ENCODE results near the gene KRTAP5-7. TPM values are rescaled to one million over a fixed set of nuclear protein-coding genes. Genes with fewer than 3 reads are reported as not detected.

Gene KRTAP5-7
- total and polyA plus RNA-seq, 2 of the 13 experiments (the other 11 are each of a cell fraction or from before 2014, with no cell fraction given) = 0.54 TPM; not detected in 1

DNA sequence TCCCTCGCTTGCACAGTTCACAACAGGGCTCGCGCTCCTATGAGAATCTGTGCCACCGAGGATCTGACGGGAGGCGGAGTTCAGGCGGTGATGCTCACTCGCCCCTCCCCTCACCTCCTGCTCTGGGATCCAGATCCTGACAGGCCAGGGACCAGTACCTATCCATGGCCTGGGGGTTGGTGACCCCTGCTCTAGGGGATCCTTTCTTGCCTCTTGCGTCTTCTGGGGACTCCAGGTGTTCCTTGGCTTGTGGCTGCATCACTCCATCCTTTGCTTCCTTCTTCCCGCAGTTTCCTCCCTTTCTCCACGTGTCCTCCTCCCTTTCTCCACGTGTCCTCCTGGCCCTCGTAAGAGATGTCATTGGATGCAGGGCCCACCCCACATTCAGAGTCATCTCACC is 30.6 kb upstream of the KRTAP5-7 start:
- H4K20me1 ChIP-seq (ENCODE audit: insufficient read depth, low read length) = no peaks in the 10 kb centered on the region
- TF ChIP-seq PLRG1 (conservative IDR thresholded peaks at IDR 0.05) (no peak), CEBPB (IDR thresholded peaks at IDR 0.05; ENCODE audit: borderline replicate concordance, low read depth, low read length) (no peak), IRF2 (CRISPR knock-in tag; IDR thresholded peaks at IDR 0.05) (no peak), ZNF333 (CRISPR knock-in tag; IDR thresholded peaks at IDR 0.05; ENCODE audit: borderline replicate concordance) (no peak)
- no TSS peak for BruUV-seq (replicated peaks)
- H3K4me1 ChIP-seq (ENCODE audit: insufficient read depth, low read length) = no peaks in the 10 kb centered on the region
- no peak for DNase-seq (ENCODE audit: low spot score)
- 97% methylated on average over 12 of the region's 13 CpGs for WGBS (ENCODE audit: low lambda C conversion rate)
- no peaks in the 10 kb centered on the region for H3K79me2 ChIP-seq (ENCODE audit: insufficient read depth, low read length)
- H3K27me3 ChIP-seq (ENCODE audit: control insufficient read depth in 1 of 2, insufficient read depth in 2 of 2, low read length in 2 of 2) = no peaks in the 10 kb centered on the region
- no peak overlapping the region for H2AFZ ChIP-seq (ENCODE audit: low read length)
- FAIRE-seq = no peak
- H3K36me3 ChIP-seq (replicated peaks in 1 of 2; ENCODE audit: control insufficient read depth in 1 of 2, insufficient read depth in 2 of 2, low read length in 2 of 2) = peaks cover 22 to 75% of the 10 kb centered on the region in 2 experiments; a peak in 4 of 5 replicates
- in situ Hi-C loops (cut with HindIII; ENCODE audit: extremely low pct_ligation_motif_present, low pct_unique_long_range_greater_than_20kb) (no loop called here), intact Hi-C loops (cut with micrococcal nuclease; ENCODE audit: unreplicated experiment) (no loop called here)
- ChIA-PET POLR2A (no interaction called here), CTCF (ENCODE audit: low intra/inter-chr PET ratio, low total read pairs) (no interaction called here)
- H3K9me3 ChIP-seq (ENCODE audit: low read length) = no peaks in the 10 kb centered on the region
- H3K9ac ChIP-seq (ENCODE audit: insufficient read depth, low read depth, low read length) = no peak overlapping the region
- no peak overlapping the region for H3K4me2 ChIP-seq (ENCODE audit: low read depth, low read length)
- H3K27ac ChIP-seq (ENCODE audit: extremely low read length, insufficient read depth, low read length) = no peak overlapping the region
- ATAC-seq = no peak
- H3K4me3 ChIP-seq (replicated peaks in 1 of 3; ENCODE audit: insufficient read depth in 1 of 3, low read depth in 2 of 3, low read length in 3 of 3) = no peak overlapping the region

DNA sequence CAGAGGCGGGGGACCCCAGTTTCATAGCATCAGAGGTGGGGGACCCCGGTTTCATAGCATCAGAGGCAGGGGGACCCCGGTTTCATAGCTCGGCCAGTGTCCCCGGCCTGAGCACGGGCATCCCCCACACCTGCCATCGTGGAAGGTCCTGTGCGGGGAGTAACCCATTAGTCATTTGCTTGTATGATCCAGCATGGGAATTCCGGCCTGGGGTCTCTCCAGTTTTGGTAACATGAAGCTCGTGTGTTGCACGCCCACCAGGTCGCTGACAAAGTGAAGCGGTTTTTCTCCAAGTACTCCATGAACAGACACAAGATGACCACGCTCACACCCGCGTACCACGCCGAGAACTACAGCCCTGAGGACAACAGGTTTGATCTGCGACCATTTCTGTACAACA is 29.0 kb upstream of the KRTAP5-7 start:
- H3K9me3 ChIP-seq (ENCODE audit: low read length) = no peaks in the 10 kb centered on the region
- CTCF ChIA-PET (ENCODE audit: low intra/inter-chr PET ratio, low total read pairs) = no interaction called here
- DNase-seq (ENCODE audit: low spot score) = no peak
- no peak overlapping the region for H3K9ac ChIP-seq (ENCODE audit: insufficient read depth, low read depth, low read length)
- H3K27ac ChIP-seq (ENCODE audit: extremely low read length, insufficient read depth, low read length) = no peak overlapping the region
- POLR2A ChIA-PET = no interaction called here
- no peak overlapping the region for H3K4me2 ChIP-seq (ENCODE audit: low read depth, low read length)
- no peaks in the 10 kb centered on the region for H3K4me1 ChIP-seq (ENCODE audit: insufficient read depth, low read length)
- no peaks in the 10 kb centered on the region for H4K20me1 ChIP-seq (ENCODE audit: insufficient read depth, low read length)
- in situ Hi-C loops (cut with HindIII; ENCODE audit: extremely low pct_ligation_motif_present, low pct_unique_long_range_greater_than_20kb) (no loop called here), intact Hi-C loops (cut with micrococcal nuclease; ENCODE audit: unreplicated experiment) (no loop called here)
- WGBS (ENCODE audit: low lambda C conversion rate) = 98% methylated on average over 11 of the region's 19 CpGs
- no TSS peak for BruUV-seq (replicated peaks)
- H2AFZ ChIP-seq (ENCODE audit: low read length) = no peak overlapping the region
- H3K27me3 ChIP-seq (ENCODE audit: control insufficient read depth in 1 of 2, insufficient read depth in 2 of 2, low read length in 2 of 2) = no peaks in the 10 kb centered on the region
- no peak for ATAC-seq
- no peak for FAIRE-seq
- TF ChIP-seq, protein P1, sequence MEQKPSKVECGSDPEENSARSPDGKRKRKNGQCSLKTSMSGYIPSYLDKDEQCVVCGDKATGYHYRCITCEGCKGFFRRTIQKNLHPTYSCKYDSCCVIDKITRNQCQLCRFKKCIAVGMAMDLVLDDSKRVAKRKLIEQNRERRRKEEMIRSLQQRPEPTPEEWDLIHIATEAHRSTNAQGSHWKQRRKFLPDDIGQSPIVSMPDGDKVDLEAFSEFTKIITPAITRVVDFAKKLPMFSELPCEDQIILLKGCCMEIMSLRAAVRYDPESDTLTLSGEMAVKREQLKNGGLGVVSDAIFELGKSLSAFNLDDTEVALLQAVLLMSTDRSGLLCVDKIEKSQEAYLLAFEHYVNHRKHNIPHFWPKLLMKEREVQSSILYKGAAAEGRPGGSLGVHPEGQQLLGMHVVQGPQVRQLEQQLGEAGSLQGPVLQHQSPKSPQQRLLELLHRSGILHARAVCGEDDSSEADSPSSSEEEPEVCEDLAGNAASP (CRISPR knock-in tag; IDR thresholded peaks at IDR 0.05; ENCODE audit: borderline replicate concordance) = no peak
- H3K4me3 ChIP-seq (replicated peaks in 1 of 3; ENCODE audit: insufficient read depth in 1 of 3, low read depth in 2 of 3, low read length in 3 of 3) = no peak overlapping the region
- peaks cover 16 to 64% of the 10 kb centered on the region in 2 experiments; a peak in 4 of 5 replicates for H3K36me3 ChIP-seq (replicated peaks in 1 of 2; ENCODE audit: control insufficient read depth in 1 of 2, insufficient read depth in 2 of 2, low read length in 2 of 2)
- H3K79me2 ChIP-seq (ENCODE audit: insufficient read depth, low read length) = no peaks in the 10 kb centered on the region
